Brain microvascular endothelial cell (primary cell): Measurements from ENCODE around the gene HNRNPU.

Experiments
- DNase-seq: peaks from one replicate; pipeline ENCODE4 v3.0.0-alpha.2; 2020
- H3K27ac ChIP-seq: fragments of 250-450 bp; sonication (Bioruptor Pico); 2 replicates; pipeline ENCODE4 v1.5.1; 2020; ENCODE audit warnings: mild to moderate bottlenecking, moderate library complexity
- H3K27me3 ChIP-seq: fragments of 250-450 bp; sonication (Bioruptor Pico); replicated peaks from 2 replicates; pipeline ENCODE4 v1.5.1; 2020; ENCODE audit warnings: mild to moderate bottlenecking
- H3K36me3 ChIP-seq: fragments of 250-450 bp; sonication (Bioruptor Pico); replicated peaks from 2 replicates; pipeline ENCODE4 v1.5.1; 2020; ENCODE audit warnings: mild to moderate bottlenecking
- H3K4me3 ChIP-seq: 2 replicates; pipeline ENCODE4 v1.5.1; 2011; ENCODE audit warnings: low read depth, mild to moderate bottlenecking, control low read depth, low read length, moderate library complexity
- in situ Hi-C: cut with HindIII; loops from 2 replicates; pipeline ENCODE4 v1.10.0; 2017; ENCODE audit warnings: low sequenced_read_pairs, low pct_ligation_motif_present
- TF ChIP-seq, protein P1 (sequence below): IDR thresholded peaks from 2 replicates; pipeline ENCODE4 v1.5.1; 2011; ENCODE audit warnings: low read depth, mild to moderate bottlenecking, moderate library complexity, low read length, control low read depth, inconsistent platforms; ENCODE audit errors: missing control alignments

HNRNPU gene

DNA sequence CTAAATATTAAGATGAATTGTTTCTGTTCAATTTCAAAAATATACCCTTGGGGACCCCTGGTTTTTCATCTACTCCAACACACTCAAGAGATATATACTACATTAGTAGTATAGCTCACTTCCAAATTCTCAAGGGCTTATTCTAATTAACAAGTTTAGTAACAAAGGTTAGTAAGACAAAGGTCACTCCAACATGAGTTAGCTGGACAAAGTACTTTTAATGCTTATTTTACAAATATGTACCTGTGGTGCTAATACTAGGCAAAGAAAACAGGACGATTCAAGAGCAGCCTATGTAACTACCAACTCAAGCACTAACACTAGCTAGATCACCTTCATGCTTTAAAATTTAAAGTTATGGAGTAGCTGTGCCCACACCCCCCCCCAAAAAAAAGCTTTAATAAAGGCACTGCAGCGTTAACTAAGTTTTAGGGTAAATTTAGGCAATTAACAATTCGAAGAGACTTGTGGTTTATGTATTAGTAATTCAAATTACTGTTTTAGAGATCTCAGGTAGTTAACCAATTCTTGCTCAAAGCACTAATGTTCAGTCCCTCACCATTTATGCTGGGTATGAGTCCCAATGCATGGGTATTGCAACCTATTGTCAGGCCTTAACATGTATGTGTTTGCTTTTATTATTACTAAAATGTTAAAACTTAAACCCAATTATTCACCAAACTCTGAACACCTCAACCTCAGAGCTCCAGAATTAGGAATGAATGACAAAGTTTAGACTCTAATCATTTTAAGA, 14.1 kb downstream of the HNRNPU start:
- Histone ChIP-seq H3K36me3 (peaks cover 66% of the 10 kb centered on the region), H3K4me3 (no peak overlapping the region), H3K27me3 (no peaks in the 10 kb centered on the region), H3K27ac (no peak overlapping the region)
- in situ Hi-C loops, result no loop called here
- TF ChIP-seq, protein P1, sequence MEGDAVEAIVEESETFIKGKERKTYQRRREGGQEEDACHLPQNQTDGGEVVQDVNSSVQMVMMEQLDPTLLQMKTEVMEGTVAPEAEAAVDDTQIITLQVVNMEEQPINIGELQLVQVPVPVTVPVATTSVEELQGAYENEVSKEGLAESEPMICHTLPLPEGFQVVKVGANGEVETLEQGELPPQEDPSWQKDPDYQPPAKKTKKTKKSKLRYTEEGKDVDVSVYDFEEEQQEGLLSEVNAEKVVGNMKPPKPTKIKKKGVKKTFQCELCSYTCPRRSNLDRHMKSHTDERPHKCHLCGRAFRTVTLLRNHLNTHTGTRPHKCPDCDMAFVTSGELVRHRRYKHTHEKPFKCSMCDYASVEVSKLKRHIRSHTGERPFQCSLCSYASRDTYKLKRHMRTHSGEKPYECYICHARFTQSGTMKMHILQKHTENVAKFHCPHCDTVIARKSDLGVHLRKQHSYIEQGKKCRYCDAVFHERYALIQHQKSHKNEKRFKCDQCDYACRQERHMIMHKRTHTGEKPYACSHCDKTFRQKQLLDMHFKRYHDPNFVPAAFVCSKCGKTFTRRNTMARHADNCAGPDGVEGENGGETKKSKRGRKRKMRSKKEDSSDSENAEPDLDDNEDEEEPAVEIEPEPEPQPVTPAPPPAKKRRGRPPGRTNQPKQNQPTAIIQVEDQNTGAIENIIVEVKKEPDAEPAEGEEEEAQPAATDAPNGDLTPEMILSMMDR, result no peak
- no peak for DNase-seq

DNA sequence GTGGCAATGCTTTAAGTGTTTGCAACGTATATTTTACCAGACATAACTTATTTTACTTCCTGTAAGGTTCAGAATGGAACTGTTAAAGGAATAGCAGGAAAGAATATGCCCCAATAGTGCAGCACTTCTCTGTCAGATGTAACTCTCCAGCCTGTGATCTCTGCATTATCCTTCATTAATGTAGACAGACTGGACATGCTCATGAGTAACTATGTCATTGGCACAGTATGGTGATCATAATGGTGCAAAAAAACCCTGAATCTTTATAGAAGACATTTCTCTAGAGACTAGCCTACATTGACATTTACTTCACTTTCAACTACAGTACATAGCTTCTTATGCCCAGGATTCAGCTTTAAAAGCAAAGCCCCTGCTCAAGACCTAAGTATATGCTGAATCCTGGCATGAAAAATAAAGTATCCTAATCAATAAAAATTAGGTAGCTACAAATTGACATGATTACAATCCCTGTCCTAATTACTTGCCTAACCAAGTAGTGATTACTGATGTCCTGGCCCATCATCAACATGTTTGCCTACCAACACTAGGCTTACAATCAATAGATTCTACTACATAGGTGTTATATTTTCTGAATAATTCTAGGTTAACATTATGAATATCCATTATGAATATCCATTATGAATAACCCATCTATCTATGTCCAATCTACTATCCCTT, 15.0 kb downstream of the HNRNPU start:
- in situ Hi-C loops, result no loop called here
- no peak overlapping the region for H3K27ac ChIP-seq
- no peak for DNase-seq
- H3K4me3 ChIP-seq, result no peak overlapping the region
- no peaks in the 10 kb centered on the region for H3K27me3 ChIP-seq
- peaks cover 68% of the 10 kb centered on the region for H3K36me3 ChIP-seq
- TF ChIP-seq, protein P1, result no peak

GRCh38 chr1:244846653-244847052, 17.7 kb downstream of the HNRNPU start:
- in situ Hi-C loops, result no loop called here
- TF ChIP-seq, protein P1, result no peak
- no peaks in the 10 kb centered on the region for H3K27me3 ChIP-seq
- H3K4me3 ChIP-seq, result no peak overlapping the region
- peaks cover 62% of the 10 kb centered on the region for H3K36me3 ChIP-seq
- DNase-seq, result no peak
- H3K27ac ChIP-seq, result no peak overlapping the region

- in situ Hi-C loops, result no loop called here
- Histone ChIP-seq H3K36me3 (peaks cover 56% of the 10 kb centered on the region), H3K27ac (no peak overlapping the region), H3K27me3 (no peaks in the 10 kb centered on the region), H3K4me3 (no peak overlapping the region)
- no peak for DNase-seq
- TF ChIP-seq, protein P1, result no peak
Observed at GRCh38 chr1:244844155-244845121, 19.9 kb downstream of the HNRNPU start.

DNA sequence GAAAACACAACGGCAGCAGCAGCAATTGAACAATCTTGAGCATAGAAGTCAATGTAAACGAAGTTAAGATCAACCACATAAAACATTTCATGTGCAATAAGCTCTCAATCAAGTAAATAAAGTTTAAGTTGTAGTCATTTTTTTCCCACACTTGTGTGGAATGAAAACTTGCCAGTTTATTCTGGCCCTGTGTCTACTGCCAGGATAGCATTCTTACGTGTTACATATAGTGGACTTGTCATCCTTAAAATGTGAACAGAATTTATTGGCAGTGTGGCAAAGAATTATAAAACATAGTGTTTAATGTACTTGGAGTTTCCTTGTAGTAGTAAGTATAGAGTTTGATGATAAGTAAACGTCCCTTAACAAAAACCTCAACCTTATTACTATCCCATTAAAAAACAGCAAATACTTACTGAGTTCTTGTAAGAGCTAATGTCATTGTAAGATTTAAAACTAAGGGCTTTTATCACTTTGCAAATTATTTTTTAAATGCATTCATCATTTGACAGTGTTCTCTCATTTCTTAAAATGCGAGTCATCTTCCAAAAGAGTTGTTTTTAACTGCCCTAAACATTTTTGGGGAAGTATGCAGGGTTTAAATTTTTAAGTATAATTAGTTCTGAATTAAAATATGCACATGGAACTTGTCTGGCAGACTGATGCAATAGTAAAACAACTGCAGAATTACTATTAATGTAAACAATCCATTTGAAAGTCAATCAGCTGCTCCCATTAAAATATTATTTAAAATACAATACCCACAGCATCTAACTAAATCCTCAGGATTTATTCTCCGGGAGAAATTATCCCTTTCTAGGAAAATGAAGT, 21.0 kb downstream of the HNRNPU start:
- no peak overlapping the region for H3K27ac ChIP-seq
- in situ Hi-C loops, result no loop called here
- peaks cover 56% of the 10 kb centered on the region for H3K36me3 ChIP-seq
- DNase-seq, result no peak
- H3K4me3 ChIP-seq, result no peak overlapping the region
- no peaks in the 10 kb centered on the region for H3K27me3 ChIP-seq
- TF ChIP-seq, protein P1, result no peak
